Liver (tissue), 9 donors: ENCODE data around the gene HGFAC. TPM values are rescaled to one million over a fixed set of nuclear protein-coding genes. Genes with fewer than 3 reads are reported as not detected.

Source experiments
- DNase-seq: peaks from one replicate; pipeline ENCODE4 v3.0.0-alpha.2; 2017; ENCODE audit warnings: low spot score
- H3K27ac ChIP-seq, 2 donors: one replicate each; pipeline ENCODE4 v1.7.0; 2013; ENCODE audit warnings: inconsistent platforms in 2 of 2, low read length in 2 of 2, control low read depth in 1 of 2, low read depth in 1 of 2, mild to moderate bottlenecking in 1 of 2
- H3K27me3 ChIP-seq, 4 donors: one replicate each; pipeline versions ENCODE4 v1.6.1 to v1.7.0; 2013; ENCODE audit warnings: low read length in 3 of 4, inconsistent platforms in 1 of 4, mild to moderate bottlenecking in 1 of 4, moderate library complexity in 1 of 4; ENCODE audit not compliant: control insufficient read depth in 4 of 4, insufficient read depth in 4 of 4
- H3K36me3 ChIP-seq, 4 donors: one replicate each; pipeline versions ENCODE4 v1.6.1 to v1.7.0; 2013; ENCODE audit warnings: low read length in 3 of 4, mild to moderate bottlenecking in 3 of 4, low read depth in 1 of 4, moderate library complexity in 1 of 4; ENCODE audit not compliant: control insufficient read depth in 4 of 4, insufficient read depth in 3 of 4
- H3K4me1 ChIP-seq, 4 donors: one replicate each; pipeline versions ENCODE4 v1.6.1 to v1.7.0; 2013; ENCODE audit warnings: low read length in 3 of 4, mild to moderate bottlenecking in 3 of 4, moderate library complexity in 1 of 4; ENCODE audit not compliant: control insufficient read depth in 4 of 4, insufficient read depth in 4 of 4
- H3K4me3 ChIP-seq, 3 donors: one replicate each; pipeline versions ENCODE4 v1.6.1 to v1.7.0; 2013; ENCODE audit warnings: low read length in 3 of 3, control low read depth in 1 of 3, low read depth in 1 of 3, mild to moderate bottlenecking in 1 of 3
- H3K9ac ChIP-seq, 2 donors: one replicate each; pipeline ENCODE4 v1.7.0; 2013; ENCODE audit warnings: low read length in 2 of 2, mild to moderate bottlenecking in 2 of 2, moderate library complexity in 2 of 2, control low read depth in 1 of 2, low read depth in 1 of 2
- H3K9me3 ChIP-seq, 4 donors: one replicate each; pipeline versions ENCODE4 v1.6.1 to v1.7.0; 2013; ENCODE audit warnings: low read length in 3 of 4; ENCODE audit not compliant: control insufficient read depth in 4 of 4
- EGR1 ChIP-seq, 2 donors: IDR thresholded peaks; 2 replicates each; pipeline ENCODE4 v1.6.1; 2016 to 2018; ENCODE audit warnings: antibody characterized with exemption in 2 of 2, low read depth in 2 of 2
- GABPA ChIP-seq, 2 donors: IDR thresholded peaks in 1 of 2; conservative IDR thresholded peaks in 1 of 2; 2 replicates each; pipeline ENCODE4 v1.6.1; 2016; ENCODE audit warnings: antibody characterized with exemption in 2 of 2, mild to moderate bottlenecking in 1 of 2, moderate library complexity in 1 of 2
- JUND ChIP-seq, 2 donors: IDR thresholded peaks; 2 replicates each; pipeline ENCODE4 v1.6.1; 2016; ENCODE audit warnings: antibody characterized with exemption in 2 of 2
- NR2F2 ChIP-seq: IDR thresholded peaks from 2 replicates; pipeline ENCODE4 v1.6.1; 2016; ENCODE audit warnings: antibody characterized with exemption
- REST ChIP-seq: IDR thresholded peaks from 2 replicates; pipeline ENCODE4 v1.6.1; 2016; ENCODE audit warnings: antibody characterized with exemption, mild to moderate bottlenecking
- RXRA ChIP-seq, 2 donors: IDR thresholded peaks; 2 replicates each; pipeline ENCODE4 v1.6.1; 2017 to 2018; ENCODE audit warnings: antibody characterized with exemption in 2 of 2, mild to moderate bottlenecking in 1 of 2
- SP1 ChIP-seq: IDR thresholded peaks from 2 replicates; pipeline ENCODE4 v1.6.1; 2018; ENCODE audit warnings: antibody characterized with exemption, mild to moderate bottlenecking
- ZBTB33 ChIP-seq: IDR thresholded peaks from 2 replicates; pipeline ENCODE4 v1.6.1; 2016; ENCODE audit warnings: antibody characterized with exemption
- WGBS: extraction: QIAGEN DNeasy Blood & Tissue Kit; methylation state at CpG from one replicate; pipeline ENCODE4 v1.1.7; 2013; 5-methylcytosine and 5-hydroxymethylcytosine counted together
- polyA plus RNA-seq, 2 donors: library from polyadenylated mRNA; stranded (reverse) in 1 of 2; unstranded in 1 of 2; fragments of 200-250 nt in 1 of 2; fragments of >200 nt in 1 of 2; fragmentation: Nextera tagmentation in 1 of 2; extraction: Ambion mirVana in 1 of 2; gene quantifications; one replicate each; pipeline versions ENCODE4 v1.2.1 to v1.2.3, GENCODE V29; 2013 to 2015
- total RNA-seq, 2 donors: library from RNA; depleted of rRNA; stranded (reverse); fragments of >200 nt; gene quantifications; one replicate each; pipeline ENCODE4 v1.2.3, GENCODE V29; 2014
- TF ChIP-seq, protein P1 (sequence below): fragments of 150-350 bp; IDR thresholded peaks from 2 replicates; pipeline ENCODE4 v1.5.1; 2017; ENCODE audit warnings: improper control_type of control experiment, low read depth, low read length; ENCODE audit not compliant: missing input control
- donor health status: healthy.
- donor health status: healthy.
- donor health status: healthy.
- donor health status: healthy.
- donor health status: healthy.

Gene HGFAC
- total and polyA plus RNA-seq, 4 donors, result 23.3 to 133 (median 82.7) TPM

GRCh38 chr4:3468154-3468553, 26.4 kb downstream of the HGFAC start:
- no peak overlapping the region for H3K9ac ChIP-seq
- no peak overlapping the region for H3K27ac ChIP-seq
- no peaks in the 10 kb centered on the region for H3K27me3 ChIP-seq
- TF ChIP-seq NR2F2, result no peak
- TF ChIP-seq JUND (IDR thresholded peaks at IDR 0.05), result no peak
- TF ChIP-seq GABPA (IDR thresholded peaks at IDR 0.05 in 1 of 2, conservative IDR thresholded peaks at IDR 0.05 in 1 of 2), result no peak
- TF ChIP-seq RXRA (IDR thresholded peaks at IDR 0.05), result no peak
- TF ChIP-seq SP1, result no peak
- TF ChIP-seq REST, result no peak
- TF ChIP-seq, protein P1, sequence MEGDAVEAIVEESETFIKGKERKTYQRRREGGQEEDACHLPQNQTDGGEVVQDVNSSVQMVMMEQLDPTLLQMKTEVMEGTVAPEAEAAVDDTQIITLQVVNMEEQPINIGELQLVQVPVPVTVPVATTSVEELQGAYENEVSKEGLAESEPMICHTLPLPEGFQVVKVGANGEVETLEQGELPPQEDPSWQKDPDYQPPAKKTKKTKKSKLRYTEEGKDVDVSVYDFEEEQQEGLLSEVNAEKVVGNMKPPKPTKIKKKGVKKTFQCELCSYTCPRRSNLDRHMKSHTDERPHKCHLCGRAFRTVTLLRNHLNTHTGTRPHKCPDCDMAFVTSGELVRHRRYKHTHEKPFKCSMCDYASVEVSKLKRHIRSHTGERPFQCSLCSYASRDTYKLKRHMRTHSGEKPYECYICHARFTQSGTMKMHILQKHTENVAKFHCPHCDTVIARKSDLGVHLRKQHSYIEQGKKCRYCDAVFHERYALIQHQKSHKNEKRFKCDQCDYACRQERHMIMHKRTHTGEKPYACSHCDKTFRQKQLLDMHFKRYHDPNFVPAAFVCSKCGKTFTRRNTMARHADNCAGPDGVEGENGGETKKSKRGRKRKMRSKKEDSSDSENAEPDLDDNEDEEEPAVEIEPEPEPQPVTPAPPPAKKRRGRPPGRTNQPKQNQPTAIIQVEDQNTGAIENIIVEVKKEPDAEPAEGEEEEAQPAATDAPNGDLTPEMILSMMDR, result no peak
- H3K4me3 ChIP-seq, result no peak overlapping the region
- DNase-seq, result no peak
- no peaks in the 10 kb centered on the region for H3K36me3 ChIP-seq
- WGBS, result 98% methylated on average over 10 of the region's 10 CpGs
- H3K4me1 ChIP-seq, result peaks cover 0 to 7% (median 4%) of the 10 kb centered on the region in 4 donors
- no peaks in the 10 kb centered on the region for H3K9me3 ChIP-seq

DNA sequence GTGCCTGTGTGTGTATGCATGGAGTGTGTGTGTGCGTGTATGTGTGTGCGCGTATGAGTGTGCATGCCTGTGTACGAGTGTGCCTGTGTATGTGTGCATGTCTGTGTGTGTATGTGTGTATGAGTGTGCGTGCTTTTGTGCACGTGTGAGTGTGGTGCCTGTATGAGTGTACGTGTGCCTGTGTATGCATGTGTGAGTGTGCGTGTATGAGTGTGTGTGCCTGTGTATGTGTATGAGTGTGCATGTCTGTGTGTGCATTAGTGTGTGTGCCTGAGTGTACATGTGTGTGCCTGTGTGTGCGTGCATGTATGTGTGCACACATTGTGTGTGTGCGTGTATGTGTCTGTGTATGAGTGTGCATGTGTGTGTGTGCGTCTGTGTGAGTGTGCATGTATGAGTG, 27.0 kb downstream of the HGFAC start:
- DNase-seq, result no peak
- 97% methylated on average over 11 of the region's 11 CpGs for WGBS

More for the DNA sequence above, 27.0 kb downstream of the HGFAC start:
- TF ChIP-seq REST, result no peak
- TF ChIP-seq EGR1 (IDR thresholded peaks at IDR 0.05; ENCODE audit: low read depth in 2 of 2), result no peak
- TF ChIP-seq ZBTB33, result no peak
- no peak for TF ChIP-seq NR2F2
- Histone ChIP-seq H3K4me3 (no peak overlapping the region), H3K9ac (no peak overlapping the region), H3K9me3 (no peaks in the 10 kb centered on the region), H3K27me3 (no peaks in the 10 kb centered on the region), H3K4me1 (peaks cover 0 to 3% (median under 1%) of the 10 kb centered on the region in 4 donors), H3K36me3 (no peaks in the 10 kb centered on the region), H3K27ac (no peak overlapping the region)
